Stimulated activated CD4-positive, alpha-beta T cell treated with anti-CD3 and anti-CD28 coated beads, Interleukin-2, amount 100 ng/mL, for 48 hours (primary cell): ENCODE results near the gene PTH.

ENCODE experiments used
- DNase-seq, 2 donors: peaks; one replicate each; pipeline ENCODE4 v3.0.0-alpha.2; 2020

The PTH gene

DNA sequence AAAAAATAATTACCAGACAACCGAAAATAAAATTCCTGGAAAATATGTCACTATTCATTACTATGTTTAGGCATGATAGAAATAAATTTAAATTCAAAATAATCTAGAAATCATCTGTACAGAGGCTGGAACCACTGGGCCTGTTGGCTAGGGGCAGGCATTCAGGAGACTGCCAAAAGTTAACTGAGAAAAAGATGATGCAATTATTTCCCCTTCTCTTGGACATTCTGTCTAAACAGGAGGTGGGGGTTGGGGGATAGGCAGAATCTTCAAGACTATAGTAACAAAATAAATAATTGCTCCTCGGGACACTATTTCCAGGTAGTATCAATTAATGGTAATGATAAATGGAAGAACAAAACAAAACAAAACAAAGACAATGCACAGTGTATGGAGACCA lies 46.9 kb downstream of the PTH start:
- DNase-seq: no peak

DNA sequence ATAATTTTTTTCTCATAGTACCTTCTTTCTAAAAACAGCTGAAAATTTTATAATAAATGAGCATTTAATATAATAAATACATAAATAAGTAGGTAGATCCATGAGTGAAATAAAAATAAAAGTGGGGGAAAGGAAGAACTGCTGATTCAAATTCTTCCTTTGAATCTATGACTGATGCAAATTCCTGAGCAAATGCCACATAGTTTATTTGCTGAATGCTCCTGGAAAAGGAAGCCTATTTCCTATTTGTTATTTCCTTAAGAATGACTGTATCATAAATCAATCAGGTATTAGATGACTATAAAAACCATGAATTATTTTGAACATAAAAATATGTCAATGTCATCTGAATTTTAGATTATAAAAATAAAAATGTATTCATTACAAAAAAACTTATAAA lies 49.4 kb downstream of the PTH start:
- DNase-seq: no peak

DNA sequence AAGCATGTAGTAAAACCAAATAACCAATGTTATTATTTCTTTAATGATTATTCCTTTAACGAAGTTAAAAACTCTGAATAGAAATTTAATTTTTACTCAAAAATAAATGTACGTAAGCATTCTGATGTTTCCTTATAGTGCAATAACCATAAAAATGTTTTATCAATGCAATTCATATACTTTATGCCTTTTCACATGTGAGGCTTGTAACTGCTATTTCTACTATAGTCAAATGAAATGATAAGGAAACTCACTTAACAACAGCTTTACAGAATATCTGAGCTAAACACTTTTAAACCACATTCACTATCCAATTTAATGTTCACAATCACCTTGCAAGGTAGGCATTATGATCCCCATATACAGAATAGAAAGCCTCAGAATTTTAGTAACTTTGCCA lies 50.2 kb downstream of the PTH start:
- DNase-seq: no peak
